HEK293 (cell line): ENCODE measurements around the gene GANAB.

ENCODE experiments used
- CTCF ChIA-PET: fragments of 350-600 bp; formaldehyde crosslinking; extraction: SDS; loops from one replicate; lab custom pipeline; 2021; ENCODE audit warnings: antibody characterized with exemption; lab: Yijun Ruan, JAX
- POLR2A ChIA-PET: fragments of 300-600 bp; formaldehyde crosslinking; extraction: SDS; loops from one replicate; lab custom pipeline; 2020; ENCODE audit warnings: antibody characterized with exemption, inconsistent platforms; lab: Yijun Ruan, JAX
- H3K27ac ChIP-seq: fragments of 200-500 bp; sonication (Bioruptor generic); 2 replicates; pipeline ENCODE4 v1.5.1; 2014; ENCODE audit warnings: low read depth, low read length, control low read depth, inconsistent platforms; ENCODE audit errors: extremely low read depth
- H3K36me3 ChIP-seq, 2 experiments: fragments of 200-500 bp in 1 of 2; sonication (Bioruptor generic) in 1 of 2; 1 replicate in 1 of 2; 2 replicates in 1 of 2; pipeline ENCODE4 v1.5.1; 2014 to 2017; ENCODE audit warnings: inconsistent platforms in 2 of 2, low read length in 2 of 2; ENCODE audit not compliant: control insufficient read depth in 2 of 2, insufficient read depth in 1 of 2
- H3K4me1 ChIP-seq: fragments of 200-500 bp; sonication (Bioruptor generic); 2 replicates; pipeline ENCODE4 v1.5.1; 2014; ENCODE audit warnings: mild to moderate bottlenecking, low read length, inconsistent platforms; ENCODE audit not compliant: control insufficient read depth, insufficient read depth
- H3K4me3 ChIP-seq: 2 replicates; pipeline ENCODE4 v1.5.1; 2011; ENCODE audit warnings: low read depth, mild to moderate bottlenecking, control low read depth, low read length, moderate library complexity
- H3K9me3 ChIP-seq: fragments of 200-500 bp; sonication (Bioruptor generic); 2 replicates; pipeline ENCODE4 v1.5.1; 2014; ENCODE audit warnings: low read depth, low read length, inconsistent platforms; ENCODE audit not compliant: control insufficient read depth, insufficient read depth
- CTCF ChIP-seq: fragments of 450-650 bp; formaldehyde crosslinking; IDR thresholded peaks from 2 replicates; pipeline ENCODE4 v1.5.1; 2016; ENCODE audit warnings: missing biosample characterization, missing genetic modification characterization
- EGR2 ChIP-seq: fragments of 450-650 bp; formaldehyde crosslinking; IDR thresholded peaks from 2 replicates; pipeline ENCODE4 v1.5.1; 2016; ENCODE audit warnings: low read depth, missing biosample characterization, missing genetic modification characterization
- GLIS1 ChIP-seq: fragments of 450-650 bp; formaldehyde crosslinking; IDR thresholded peaks from 2 replicates; pipeline ENCODE4 v1.5.1; 2016; ENCODE audit warnings: missing biosample characterization, missing genetic modification characterization
- PATZ1 ChIP-seq: fragments of 450-650 bp; formaldehyde crosslinking; IDR thresholded peaks from 2 replicates; pipeline ENCODE4 v1.5.1; 2016; ENCODE audit warnings: missing biosample characterization, missing genetic modification characterization
- PRDM1 ChIP-seq: fragments of 450-650 bp; formaldehyde crosslinking; IDR thresholded peaks from 2 replicates; pipeline ENCODE4; 2016; ENCODE audit warnings: missing biosample characterization, missing genetic modification characterization
- RBAK ChIP-seq: fragments of 450-650 bp; formaldehyde crosslinking; IDR thresholded peaks from 2 replicates; pipeline ENCODE4 v1.5.1; 2016; ENCODE audit warnings: missing biosample characterization, missing genetic modification characterization
- SCRT2 ChIP-seq: fragments of 450-650 bp; formaldehyde crosslinking; IDR thresholded peaks from 2 replicates; pipeline ENCODE4 v1.5.1; 2016; ENCODE audit warnings: missing biosample characterization, missing genetic modification characterization
- SP2 ChIP-seq: fragments of 450-650 bp; formaldehyde crosslinking; IDR thresholded peaks from 2 replicates; pipeline ENCODE4 v1.5.1; 2016; ENCODE audit warnings: missing biosample characterization, missing genetic modification characterization
- WT1 ChIP-seq: fragments of 450-650 bp; formaldehyde crosslinking; IDR thresholded peaks from 2 replicates; pipeline ENCODE4 v1.5.1; 2016; ENCODE audit warnings: missing biosample characterization, missing genetic modification characterization
- ZBTB10 ChIP-seq: fragments of 450-650 bp; formaldehyde crosslinking; IDR thresholded peaks from 2 replicates; pipeline ENCODE4 v1.5.1; 2016; ENCODE audit warnings: missing biosample characterization, missing genetic modification characterization
- ZBTB11 ChIP-seq: fragments of 450-650 bp; formaldehyde crosslinking; conservative IDR thresholded peaks from 2 replicates; pipeline ENCODE4 v1.5.1; 2016; ENCODE audit warnings: low read depth, missing biosample characterization, missing genetic modification characterization
- ZBTB17 ChIP-seq: fragments of 450-650 bp; formaldehyde crosslinking; IDR thresholded peaks from 2 replicates; pipeline ENCODE4 v1.5.1; 2016; ENCODE audit warnings: missing biosample characterization, missing genetic modification characterization
- ZBTB21 ChIP-seq: fragments of 450-650 bp; formaldehyde crosslinking; IDR thresholded peaks from 2 replicates; pipeline ENCODE4 v1.5.1; 2017; ENCODE audit warnings: missing biosample characterization, missing genetic modification characterization
- ZEB2 ChIP-seq: fragments of 450-650 bp; formaldehyde crosslinking; IDR thresholded peaks from 2 replicates; pipeline ENCODE4 v1.5.1; 2016; ENCODE audit warnings: missing biosample characterization, missing genetic modification characterization
- ZFHX2 ChIP-seq: fragments of 450-650 bp; formaldehyde crosslinking; conservative IDR thresholded peaks from 2 replicates; pipeline ENCODE4 v1.5.1; 2016; ENCODE audit warnings: missing biosample characterization, missing genetic modification characterization
- ZNF16 ChIP-seq: fragments of 450-650 bp; formaldehyde crosslinking; IDR thresholded peaks from 2 replicates; pipeline ENCODE4 v1.5.1; 2016; ENCODE audit warnings: low read depth, missing biosample characterization, missing genetic modification characterization
- ZNF175 ChIP-seq: fragments of 450-650 bp; formaldehyde crosslinking; IDR thresholded peaks from 2 replicates; pipeline ENCODE4 v1.5.1; 2016; ENCODE audit warnings: missing biosample characterization, missing genetic modification characterization
- ZNF398 ChIP-seq: fragments of 450-650 bp; formaldehyde crosslinking; IDR thresholded peaks from 2 replicates; pipeline ENCODE4 v1.5.1; 2017; ENCODE audit warnings: missing biosample characterization, missing genetic modification characterization
- ZNF510 ChIP-seq: fragments of 450-650 bp; formaldehyde crosslinking; IDR thresholded peaks from 2 replicates; pipeline ENCODE4 v1.5.1; 2018; ENCODE audit warnings: mild to moderate bottlenecking, missing genetic modification characterization, missing biosample characterization; ENCODE audit not compliant: insufficient replicate concordance
- ZNF596 ChIP-seq: fragments of 450-650 bp; IDR thresholded peaks from 2 replicates; pipeline ENCODE4 v1.5.0; 2018; ENCODE audit warnings: missing biosample characterization, mild to moderate bottlenecking, missing genetic modification characterization, moderate library complexity
- ZNF704 ChIP-seq: fragments of 450-650 bp; formaldehyde crosslinking; IDR thresholded peaks from 2 replicates; pipeline ENCODE4 v1.5.1; 2016; ENCODE audit warnings: missing biosample characterization, missing genetic modification characterization
- ZNF707 ChIP-seq: fragments of 450-650 bp; formaldehyde crosslinking; IDR thresholded peaks from 2 replicates; pipeline ENCODE4 v1.5.1; 2016; ENCODE audit warnings: missing biosample characterization, missing genetic modification characterization
- ZNF776 ChIP-seq: fragments of 450-650 bp; formaldehyde crosslinking; IDR thresholded peaks from 2 replicates; pipeline ENCODE4 v1.5.0; 2017; ENCODE audit warnings: missing biosample characterization, missing genetic modification characterization, borderline replicate concordance
- ZXDB ChIP-seq: fragments of 450-650 bp; formaldehyde crosslinking; IDR thresholded peaks from 2 replicates; pipeline ENCODE4 v1.5.1; 2016; ENCODE audit warnings: missing biosample characterization, missing genetic modification characterization

GANAB gene

GRCh38 chr11:62611705-62612365, 34.6 kb downstream of the GANAB start:
- POLR2A ChIA-PET: interaction anchor here (0.6 to 4.1 kb wide), 12 partner anchors 10 to 243 kb away, joined by 3 to 31 read pairs (median 5); partner anchors contain the start of genes B3GAT3, C11orf98, CSKMT and EEF1G
- peak overlapping the region; percentile 64 for H3K27ac ChIP-seq
- no peaks in the 10 kb centered on the region for H3K9me3 ChIP-seq
- peaks cover 0 to 50% of the 10 kb centered on the region in 2 experiments; a peak in 1 of 3 replicates for H3K36me3 ChIP-seq
- CTCF ChIA-PET: interaction anchor here (0.5 to 3.2 kb wide), 26 partner anchors 8 to 1438 kb away, joined by 3 to 19 read pairs (median 4); partner anchors contain the start of genes B3GAT3, C11orf98, CSKMT and MTA2
- H3K4me3 ChIP-seq: peak overlapping the region; percentile 55
- H3K4me1 ChIP-seq: no peaks in the 10 kb centered on the region
- TF ChIP-seq RBAK (no peak), ZNF16 (peak; percentile 92), SCRT2 (no peak), ZEB2 (tag by site-specific recombination) (0 out of 2 replicates have a peak, but pooled peaks have one; percentile 55), ZBTB21 (no peak), ZBTB17 (peak; percentile 71), PRDM1 (tag by site-specific recombination) (0 out of 2 replicates have a peak, but pooled peaks have one; percentile 12), CTCF (tag by site-specific recombination) (no peak), ZXDB (peak; percentile 60; the same call in 1 of the 2 replicates), SP2 (tag by site-specific recombination) (peak; percentile 23; the same call in 1 of the 2 replicates), ZNF596 (tag by site-specific recombination) (no peak), PATZ1 (tag by site-specific recombination) (peak; percentile 76), ZBTB11 (tag by site-specific recombination) (no peak), ZFHX2 (peak; percentile 34), ZNF776 (no peak), ZNF398 (peak; percentile 65), ZNF704 (tag by site-specific recombination) (no peak), ZNF707 (tag by site-specific recombination) (no peak), EGR2 (tag by site-specific recombination) (no peak), WT1 (tag by site-specific recombination) (no peak), ZNF510 (tag by site-specific recombination) (no peak), ZNF175 (tag by site-specific recombination) (no peak), GLIS1 (tag by site-specific recombination) (peak; percentile 65), ZBTB10 (tag by site-specific recombination) (peak; percentile 68; the same call in 1 of the 2 replicates)
